ENCODE data around the gene STT3B.
"Not testable (repeated sequence)": the region's sequence is repeated elsewhere in the genome, so short reads cannot be mapped to it uniquely, and the experiment has no call there.

STT3B gene

DNA sequence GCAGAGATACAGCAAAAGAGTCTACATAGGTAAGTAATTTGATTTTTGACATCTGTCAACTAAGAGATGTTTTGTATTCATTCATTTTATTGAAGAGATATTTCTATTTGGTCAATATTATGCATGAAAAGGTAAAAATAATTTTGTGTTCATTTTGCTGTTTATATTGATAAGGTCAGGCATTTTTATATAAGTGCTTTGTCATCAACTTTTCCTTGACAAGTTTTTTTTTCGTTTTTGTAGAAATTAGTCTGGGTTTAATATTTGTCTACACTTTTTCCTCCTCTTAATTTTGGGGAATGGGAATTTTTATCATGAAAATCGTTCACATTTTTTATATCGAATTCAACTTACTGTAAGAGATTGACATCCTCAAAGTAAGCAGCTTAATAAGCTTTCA is 67.7 kb downstream of the STT3B start:
- Histone ChIP-seq H3K4me3 (ENCODE audit: low read depth, low read length) (no peak overlapping the region), H3K27me3 (ENCODE audit: control insufficient read depth, insufficient read depth, low read length) (no peaks in the 10 kb centered on the region), H3K4me1 (ENCODE audit: control insufficient read depth, insufficient read depth, low read length) (no peaks in the 10 kb centered on the region), H3K9ac (ENCODE audit: low read depth, low read length) (no peak overlapping the region), H3K9me3 (ENCODE audit: control insufficient read depth, insufficient read depth, low read length) (peaks cover 5% of the 10 kb centered on the region; the same call in 1 of the 2 replicates), H3K27ac (ENCODE audit: low read depth, low read length) (no peak overlapping the region), H3K36me3 (ENCODE audit: control insufficient read depth, insufficient read depth, low read length) (peaks cover 21% of the 10 kb centered on the region)

DNA sequence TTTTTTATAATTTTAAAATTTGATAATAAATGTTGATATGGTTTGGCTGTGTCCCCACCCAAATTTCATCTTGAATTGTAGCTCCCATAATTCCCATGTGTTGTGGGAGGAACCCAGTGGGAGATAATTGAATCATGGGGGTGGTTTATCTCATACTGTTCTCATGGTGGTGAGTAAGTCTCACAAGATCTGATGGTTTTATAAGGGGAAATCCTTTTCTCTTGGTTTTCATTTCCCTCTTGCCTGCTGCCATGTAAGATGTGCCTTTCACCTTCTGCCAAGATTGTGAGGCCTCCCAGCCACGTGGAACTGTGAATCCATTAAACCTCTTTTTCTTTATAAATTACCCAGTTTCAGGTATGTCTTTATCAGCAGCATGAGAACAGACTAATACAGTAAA is 72.6 kb downstream of the STT3B start:
- H3K27ac ChIP-seq (ENCODE audit: low read depth, low read length); H3K4me1 ChIP-seq (ENCODE audit: control insufficient read depth, insufficient read depth, low read length); H3K4me3 ChIP-seq (ENCODE audit: low read depth, low read length); H3K9ac ChIP-seq (ENCODE audit: low read depth, low read length); H3K27me3 ChIP-seq (ENCODE audit: control insufficient read depth, insufficient read depth, low read length): not testable (repeated sequence)
- Histone ChIP-seq H3K36me3 (ENCODE audit: control insufficient read depth, insufficient read depth, low read length) (peaks cover 16% of the 10 kb centered on the region), H3K9me3 (ENCODE audit: control insufficient read depth, insufficient read depth, low read length) (peaks cover 17% of the 10 kb centered on the region)

DNA sequence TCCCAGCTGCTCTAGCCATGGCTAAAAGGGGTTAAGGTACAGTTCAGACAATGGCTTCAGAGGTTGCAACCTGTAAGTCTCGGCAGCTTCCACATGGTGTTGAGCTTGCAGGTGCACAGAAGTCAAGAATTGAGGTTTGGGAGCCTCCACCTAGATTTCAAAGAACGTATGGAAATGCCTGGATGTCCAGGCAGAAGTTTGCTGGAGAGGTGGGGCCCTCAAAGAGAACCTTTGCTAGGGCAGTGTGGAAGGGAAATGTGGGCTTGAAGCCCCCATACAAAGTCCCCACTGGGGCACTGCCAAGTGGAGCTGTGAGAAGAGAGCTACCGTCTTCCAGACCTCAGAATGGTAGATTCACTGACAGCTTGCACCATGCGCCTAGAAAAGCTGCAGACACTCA is 73.7 kb downstream of the STT3B start:
- Histone ChIP-seq H3K36me3 (ENCODE audit: control insufficient read depth, insufficient read depth, low read length) (peaks cover 6% of the 10 kb centered on the region; the same call in 1 of the 2 replicates), H3K9me3 (ENCODE audit: control insufficient read depth, insufficient read depth, low read length) (peaks cover 17% of the 10 kb centered on the region)

DNA sequence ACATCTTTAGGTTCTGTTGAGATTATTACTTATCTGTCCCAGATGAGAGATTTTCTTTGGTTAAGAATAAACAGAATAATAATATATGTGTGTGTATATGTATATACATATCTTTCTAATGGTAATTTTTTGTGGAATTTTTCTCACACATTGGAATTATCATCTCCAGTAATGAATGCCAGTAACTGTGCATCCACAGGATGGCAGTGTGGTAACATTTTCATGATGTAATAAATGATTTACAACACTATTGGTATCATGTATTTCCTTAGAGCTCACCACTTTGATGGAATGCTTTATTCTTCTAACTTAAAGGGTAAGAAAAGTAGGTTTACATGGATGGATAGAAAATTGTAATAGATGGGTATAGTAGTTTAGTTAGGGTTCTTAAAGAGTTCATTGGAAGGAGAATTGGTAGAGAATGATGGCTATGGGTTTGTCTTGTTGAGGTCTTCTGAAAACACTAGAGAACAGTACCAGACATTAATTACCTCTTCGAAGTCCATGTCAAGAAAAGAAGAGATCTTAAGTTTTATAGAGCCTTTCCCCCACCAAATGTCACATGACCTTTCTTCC is 78.1 kb downstream of the STT3B start:
- peaks cover 9% of the 10 kb centered on the region; the same call in 1 of the 2 replicates for H3K9me3 ChIP-seq (ENCODE audit: control insufficient read depth, insufficient read depth, low read length)
- H3K9ac ChIP-seq (ENCODE audit: low read depth, low read length) = no peak overlapping the region
- no peak overlapping the region for H3K4me3 ChIP-seq (ENCODE audit: low read depth, low read length)
- H3K27ac ChIP-seq (ENCODE audit: low read depth, low read length) = no peak overlapping the region
- no peaks in the 10 kb centered on the region for H3K36me3 ChIP-seq (ENCODE audit: control insufficient read depth, insufficient read depth, low read length)
- H3K4me1 ChIP-seq (ENCODE audit: control insufficient read depth, insufficient read depth, low read length) = peaks cover 7% of the 10 kb centered on the region
- no peaks in the 10 kb centered on the region for H3K27me3 ChIP-seq (ENCODE audit: control insufficient read depth, insufficient read depth, low read length)

More for the DNA sequence above, 73.7 kb downstream of the STT3B start:
- Histone ChIP-seq H3K27ac (ENCODE audit: low read depth, low read length) (no peak overlapping the region), H3K4me1 (ENCODE audit: control insufficient read depth, insufficient read depth, low read length) (no peaks in the 10 kb centered on the region), H3K9ac (ENCODE audit: low read depth, low read length) (no peak overlapping the region), H3K4me3 (ENCODE audit: low read depth, low read length) (no peak overlapping the region), H3K27me3 (ENCODE audit: control insufficient read depth, insufficient read depth, low read length) (no peaks in the 10 kb centered on the region)

DNA sequence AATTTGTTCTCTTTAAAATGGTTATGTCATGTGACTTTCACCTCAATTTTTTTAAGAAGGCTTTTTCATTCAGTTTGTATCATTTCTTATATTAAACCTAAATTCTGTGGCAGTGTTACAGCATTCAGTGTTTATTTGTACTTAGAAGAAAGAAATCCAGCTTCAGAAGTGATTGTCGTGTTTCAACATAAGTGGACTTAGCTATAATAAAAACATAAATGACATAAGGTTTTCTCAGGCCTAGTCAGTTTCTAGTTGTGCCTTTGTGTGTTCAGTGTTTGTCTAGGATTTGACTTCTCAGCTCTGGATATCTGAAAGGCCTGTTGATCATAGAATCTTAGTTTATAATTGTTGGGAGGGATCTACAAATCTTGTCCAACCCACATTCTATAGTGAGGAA is 80.5 kb downstream of the STT3B start:
- Histone ChIP-seq H3K9ac (ENCODE audit: low read depth, low read length) (no peak overlapping the region), H3K9me3 (ENCODE audit: control insufficient read depth, insufficient read depth, low read length) (no peaks in the 10 kb centered on the region), H3K4me1 (ENCODE audit: control insufficient read depth, insufficient read depth, low read length) (peaks cover 23% of the 10 kb centered on the region), H3K27ac (ENCODE audit: low read depth, low read length) (no peak overlapping the region), H3K27me3 (ENCODE audit: control insufficient read depth, insufficient read depth, low read length) (no peaks in the 10 kb centered on the region), H3K4me3 (ENCODE audit: low read depth, low read length) (no peak overlapping the region), H3K36me3 (ENCODE audit: control insufficient read depth, insufficient read depth, low read length) (peaks cover 5% of the 10 kb centered on the region; the same call in 1 of the 2 replicates)

DNA sequence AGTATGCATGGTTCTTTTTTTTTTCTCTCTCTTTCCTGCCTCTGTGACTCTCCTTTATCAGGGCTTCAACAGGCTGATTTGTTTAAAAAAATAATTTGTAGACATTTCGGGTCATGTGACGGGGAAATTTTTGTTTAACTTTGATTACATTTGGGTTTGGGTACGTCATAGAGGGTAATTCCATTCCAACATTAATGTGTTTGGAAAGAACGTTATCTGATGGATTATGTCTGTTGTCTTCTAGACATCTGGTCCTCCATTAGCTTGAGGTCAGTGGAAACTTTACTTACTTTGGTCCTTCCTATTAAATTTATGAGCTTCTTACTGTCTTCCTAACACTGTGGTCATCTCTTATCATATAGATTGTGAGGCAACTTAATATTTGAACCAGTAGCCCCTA is 80.9 kb downstream of the STT3B start:
- H3K9me3 ChIP-seq (ENCODE audit: control insufficient read depth, insufficient read depth, low read length) = no peaks in the 10 kb centered on the region
- H3K27me3 ChIP-seq (ENCODE audit: control insufficient read depth, insufficient read depth, low read length) = no peaks in the 10 kb centered on the region
- peaks cover 23% of the 10 kb centered on the region for H3K4me1 ChIP-seq (ENCODE audit: control insufficient read depth, insufficient read depth, low read length)
- no peak overlapping the region for H3K4me3 ChIP-seq (ENCODE audit: low read depth, low read length)
- no peak overlapping the region for H3K27ac ChIP-seq (ENCODE audit: low read depth, low read length)
- H3K9ac ChIP-seq (ENCODE audit: low read depth, low read length) = no peak overlapping the region
- peaks cover 7% of the 10 kb centered on the region for H3K36me3 ChIP-seq (ENCODE audit: control insufficient read depth, insufficient read depth, low read length)

DNA sequence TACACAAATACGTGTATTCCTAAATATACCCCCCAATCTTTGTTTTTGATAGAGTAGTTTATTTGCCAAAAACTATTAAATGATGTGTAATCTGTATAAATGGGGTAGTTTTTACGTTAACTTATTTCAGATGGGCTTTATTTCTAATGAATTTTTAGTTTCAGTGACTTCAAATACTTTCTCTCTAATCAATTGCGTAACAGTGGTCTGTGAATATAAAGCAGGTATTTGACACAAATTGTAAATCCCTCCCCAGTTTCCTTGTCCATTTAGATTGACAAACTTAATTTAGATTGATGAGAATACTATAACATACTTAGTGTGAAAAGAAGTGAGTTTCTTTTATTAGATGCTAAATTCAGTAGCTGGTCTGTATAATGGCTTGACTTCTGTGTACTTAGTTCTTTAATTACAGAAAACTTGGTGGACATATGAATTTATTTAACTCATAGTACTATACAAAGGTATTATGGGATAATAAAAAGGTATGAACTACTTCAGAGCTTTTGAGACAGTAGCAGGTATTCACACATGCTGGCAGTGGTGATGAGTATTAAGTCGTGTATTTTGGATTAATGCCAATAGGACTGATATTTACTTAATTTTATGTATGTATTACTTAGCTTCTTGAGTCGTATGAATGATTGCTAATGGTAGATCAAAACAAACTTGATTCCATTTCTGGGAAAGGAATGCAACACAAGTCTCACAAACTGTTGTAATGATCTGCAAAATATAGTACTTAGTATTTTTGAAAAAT is 81.6 kb downstream of the STT3B start:
- Histone ChIP-seq H3K27ac (ENCODE audit: low read depth, low read length) (no peak overlapping the region), H3K27me3 (ENCODE audit: control insufficient read depth, insufficient read depth, low read length) (no peaks in the 10 kb centered on the region), H3K4me1 (ENCODE audit: control insufficient read depth, insufficient read depth, low read length) (peaks cover 23% of the 10 kb centered on the region), H3K9me3 (ENCODE audit: control insufficient read depth, insufficient read depth, low read length) (no peaks in the 10 kb centered on the region), H3K4me3 (ENCODE audit: low read depth, low read length) (no peak overlapping the region), H3K36me3 (ENCODE audit: control insufficient read depth, insufficient read depth, low read length) (peaks cover 14% of the 10 kb centered on the region), H3K9ac (ENCODE audit: low read depth, low read length) (no peak overlapping the region)

DNA sequence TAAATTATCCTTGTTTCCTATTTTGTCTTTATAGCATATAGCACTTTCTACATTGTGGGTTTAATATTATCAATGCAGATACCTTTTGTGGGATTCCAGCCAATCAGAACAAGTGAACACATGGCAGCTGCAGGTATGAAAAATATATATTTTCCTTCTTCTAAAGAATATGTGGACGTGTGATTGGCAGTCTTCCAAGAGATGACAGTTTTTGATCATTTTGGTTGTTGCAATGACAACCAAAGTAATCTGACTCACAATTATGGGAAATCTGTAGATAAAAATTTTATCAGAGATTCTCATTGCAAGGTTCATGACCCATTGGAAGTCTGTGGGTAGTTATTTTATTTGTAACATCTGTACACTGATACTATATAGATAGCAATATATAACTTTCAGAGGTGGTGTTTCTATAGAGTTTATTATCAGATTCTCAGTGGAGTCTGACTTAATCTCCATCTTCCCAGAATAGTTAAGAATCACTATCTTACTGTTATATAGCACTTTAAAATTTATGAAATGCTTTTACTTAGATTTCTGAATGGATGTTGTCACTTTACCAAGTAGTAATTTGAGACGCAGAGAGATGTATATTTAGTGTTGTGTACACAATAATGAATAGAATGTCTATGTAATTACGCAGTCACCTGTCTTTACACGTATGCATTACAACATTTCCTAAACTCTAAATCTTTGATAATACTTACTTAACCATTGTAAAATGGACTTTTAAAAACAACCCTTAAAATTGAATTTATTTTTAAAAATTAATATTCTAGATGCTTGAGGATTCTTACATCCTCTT is 82.5 kb downstream of the STT3B start:
- Histone ChIP-seq H3K4me1 (ENCODE audit: control insufficient read depth, insufficient read depth, low read length) (peaks cover 23% of the 10 kb centered on the region), H3K27ac (ENCODE audit: low read depth, low read length) (no peak overlapping the region), H3K4me3 (ENCODE audit: low read depth, low read length) (no peak overlapping the region), H3K9ac (ENCODE audit: low read depth, low read length) (no peak overlapping the region), H3K9me3 (ENCODE audit: control insufficient read depth, insufficient read depth, low read length) (no peaks in the 10 kb centered on the region), H3K36me3 (ENCODE audit: control insufficient read depth, insufficient read depth, low read length) (peaks cover 19% of the 10 kb centered on the region), H3K27me3 (ENCODE audit: control insufficient read depth, insufficient read depth, low read length) (no peaks in the 10 kb centered on the region)

DNA sequence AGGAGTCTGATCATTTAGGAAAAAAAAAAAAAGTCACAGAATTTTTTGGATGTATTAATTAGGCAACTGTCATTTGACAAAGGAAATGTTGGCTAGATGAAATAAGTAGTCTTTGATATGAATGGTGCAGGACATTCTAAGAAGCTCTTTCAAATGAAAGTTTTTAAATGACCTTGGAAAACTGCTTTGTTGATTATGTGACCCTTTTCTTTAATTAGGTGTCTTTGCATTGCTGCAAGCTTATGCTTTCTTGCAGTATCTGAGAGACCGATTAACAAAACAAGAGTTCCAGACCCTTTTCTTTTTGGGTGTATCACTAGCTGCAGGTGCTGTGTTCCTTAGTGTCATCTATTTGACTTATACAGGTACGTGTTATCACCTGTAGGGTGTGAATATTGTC is 84.0 kb downstream of the STT3B start:
- H3K4me1 ChIP-seq (ENCODE audit: control insufficient read depth, insufficient read depth, low read length) = peaks cover 23% of the 10 kb centered on the region
- no peak overlapping the region for H3K9ac ChIP-seq (ENCODE audit: low read depth, low read length)
- peaks cover 33% of the 10 kb centered on the region for H3K36me3 ChIP-seq (ENCODE audit: control insufficient read depth, insufficient read depth, low read length)
- no peaks in the 10 kb centered on the region for H3K9me3 ChIP-seq (ENCODE audit: control insufficient read depth, insufficient read depth, low read length)
- no peaks in the 10 kb centered on the region for H3K27me3 ChIP-seq (ENCODE audit: control insufficient read depth, insufficient read depth, low read length)
- no peak overlapping the region for H3K27ac ChIP-seq (ENCODE audit: low read depth, low read length)
- no peak overlapping the region for H3K4me3 ChIP-seq (ENCODE audit: low read depth, low read length)

DNA sequence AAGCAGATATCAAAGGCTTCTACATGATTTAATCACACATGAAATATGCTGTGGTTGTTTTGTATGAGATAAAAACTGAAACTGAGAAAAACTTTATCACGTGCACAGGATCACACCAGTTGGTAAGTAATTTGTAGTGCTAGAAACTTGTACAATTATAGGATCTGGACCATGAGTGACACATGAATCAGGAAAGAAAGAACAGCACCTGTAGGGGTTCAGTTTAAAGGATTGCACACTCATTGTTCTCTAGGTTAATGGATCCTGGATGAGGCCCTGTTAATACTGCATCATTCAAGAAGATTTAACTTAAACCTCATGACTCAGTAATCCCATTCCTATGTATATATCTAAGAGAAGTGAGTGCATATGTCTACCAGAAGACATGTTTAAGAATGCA is 87.9 kb downstream of the STT3B start:
- Histone ChIP-seq H3K27ac (ENCODE audit: low read depth, low read length) (no peak overlapping the region), H3K27me3 (ENCODE audit: control insufficient read depth, insufficient read depth, low read length) (no peaks in the 10 kb centered on the region), H3K4me3 (ENCODE audit: low read depth, low read length) (no peak overlapping the region), H3K9me3 (ENCODE audit: control insufficient read depth, insufficient read depth, low read length) (no peaks in the 10 kb centered on the region), H3K9ac (ENCODE audit: low read depth, low read length) (no peak overlapping the region), H3K36me3 (ENCODE audit: control insufficient read depth, insufficient read depth, low read length) (peaks cover 38% of the 10 kb centered on the region), H3K4me1 (ENCODE audit: control insufficient read depth, insufficient read depth, low read length) (peaks cover 33% of the 10 kb centered on the region)

DNA sequence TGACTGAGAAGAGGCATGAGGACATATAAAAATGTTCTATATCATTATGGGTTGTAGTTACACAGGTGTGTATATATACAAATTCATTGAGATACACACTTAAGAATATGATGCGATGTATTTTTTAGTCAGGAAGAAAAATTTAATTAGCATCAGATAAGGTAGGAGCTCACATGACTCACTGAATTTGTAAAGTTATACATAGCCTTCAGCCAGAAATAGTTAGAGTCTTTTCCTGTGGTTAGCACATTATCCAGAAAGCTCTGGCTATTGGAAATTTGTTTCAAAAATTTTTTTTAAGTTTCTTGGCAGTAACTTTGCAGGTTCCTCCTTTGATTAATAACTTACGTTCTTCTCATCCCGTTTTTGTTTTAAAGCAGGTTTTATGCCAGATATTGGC is 88.6 kb downstream of the STT3B start:
- Histone ChIP-seq H3K27ac (ENCODE audit: low read depth, low read length) (no peak overlapping the region), H3K27me3 (ENCODE audit: control insufficient read depth, insufficient read depth, low read length) (no peaks in the 10 kb centered on the region), H3K4me1 (ENCODE audit: control insufficient read depth, insufficient read depth, low read length) (peaks cover 33% of the 10 kb centered on the region), H3K9me3 (ENCODE audit: control insufficient read depth, insufficient read depth, low read length) (no peaks in the 10 kb centered on the region), H3K9ac (ENCODE audit: low read depth, low read length) (no peak overlapping the region), H3K4me3 (ENCODE audit: low read depth, low read length) (no peak overlapping the region), H3K36me3 (ENCODE audit: control insufficient read depth, insufficient read depth, low read length) (peaks cover 38% of the 10 kb centered on the region)

Data from HUES48 (cell line).